ENCODE data around the gene ZNF143.

ZNF143 gene

GRCh38 chr11:9550191-9550628 lies 89.4 kb downstream of the ZNF143 start:
- FAIRE-seq, result no peak

DNA sequence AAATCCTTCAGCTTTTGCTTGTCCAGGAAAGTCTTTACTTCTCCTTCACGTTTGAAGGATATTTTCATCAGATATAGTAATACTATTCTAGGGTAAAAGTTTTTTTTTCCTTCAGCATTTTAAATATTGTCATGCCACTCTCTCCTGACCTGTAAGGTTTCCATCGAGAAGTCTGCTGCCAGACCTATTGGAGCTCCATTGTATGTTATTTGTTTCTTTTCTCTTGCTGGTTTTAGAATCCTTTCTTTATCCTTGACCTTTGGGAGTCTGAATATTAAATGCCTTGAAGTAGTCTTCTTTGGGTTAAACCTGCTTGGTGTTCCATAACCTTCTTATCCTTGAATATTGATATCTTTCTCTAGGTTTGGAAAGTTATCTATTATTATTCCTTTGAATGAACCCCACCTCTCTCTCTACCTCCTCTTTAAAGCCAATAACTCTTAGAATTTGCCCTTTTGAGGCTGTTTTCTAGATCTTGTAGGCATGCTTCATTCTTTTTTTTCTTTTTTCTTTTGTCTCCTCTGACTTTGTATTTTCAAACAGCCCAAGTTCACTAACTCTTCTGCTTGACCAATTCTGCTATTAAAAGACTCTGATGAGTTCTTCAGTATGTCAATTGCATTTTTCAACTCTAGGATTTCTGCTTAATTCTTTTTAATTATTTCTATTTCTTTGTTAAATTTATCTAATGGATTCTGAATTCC lies 100.6 kb downstream of the ZNF143 start:
- FAIRE-seq, result no peak

- FAIRE-seq, result no peak
Measured at GRCh38 chr11:9562716-9563115, 101.9 kb downstream of the ZNF143 start.

GRCh38 chr11:9563196-9563730 lies 102.5 kb downstream of the ZNF143 start:
- no peak for FAIRE-seq

GRCh38 chr11:9565822-9566560 lies 105.2 kb downstream of the ZNF143 start:
- no peak for FAIRE-seq

- FAIRE-seq, result no peak
Measured at GRCh38 chr11:9566561-9567063, 105.8 kb downstream of the ZNF143 start.

- no peak for FAIRE-seq
Measured at GRCh38 chr11:9567401-9567800, 106.6 kb downstream of the ZNF143 start.

GRCh38 chr11:9568161-9568853 lies 107.5 kb downstream of the ZNF143 start:
- no peak for FAIRE-seq

DNA sequence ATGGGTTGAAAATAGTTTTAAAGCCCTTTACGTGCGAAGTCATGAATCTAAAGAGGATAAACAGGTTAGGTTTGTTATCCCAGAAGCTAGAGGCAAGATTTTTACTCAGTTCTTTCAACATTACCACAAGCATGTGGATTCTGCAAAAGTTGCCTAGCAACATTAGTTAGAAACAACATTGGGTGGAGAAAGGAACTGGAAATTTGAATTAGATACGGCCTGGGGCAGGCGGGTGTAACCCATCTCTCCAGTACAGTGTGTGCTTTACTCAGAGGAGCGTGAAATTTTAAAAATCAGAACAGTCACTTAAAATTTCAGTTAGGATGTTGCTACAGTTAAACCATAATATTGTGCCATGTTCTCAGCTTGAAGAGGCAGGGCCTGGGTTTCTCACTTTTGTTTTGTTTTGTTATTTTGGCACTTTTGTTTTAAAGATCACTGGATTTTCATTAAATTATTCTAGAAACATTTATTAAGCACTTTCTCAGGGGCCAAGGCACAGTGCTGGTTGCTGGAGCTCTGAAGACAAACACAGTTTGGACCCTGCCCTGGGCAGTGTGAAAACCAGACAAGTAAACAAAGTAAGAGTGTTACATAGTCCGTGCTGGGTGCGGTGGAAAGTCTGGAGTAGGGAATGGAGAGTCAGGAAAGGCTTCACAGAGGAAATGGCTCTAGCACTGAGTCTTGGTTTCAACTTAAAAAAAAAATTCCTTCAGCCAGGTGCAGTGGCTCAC lies 108.2 kb downstream of the ZNF143 start:
- FAIRE-seq, result no peak

DNA sequence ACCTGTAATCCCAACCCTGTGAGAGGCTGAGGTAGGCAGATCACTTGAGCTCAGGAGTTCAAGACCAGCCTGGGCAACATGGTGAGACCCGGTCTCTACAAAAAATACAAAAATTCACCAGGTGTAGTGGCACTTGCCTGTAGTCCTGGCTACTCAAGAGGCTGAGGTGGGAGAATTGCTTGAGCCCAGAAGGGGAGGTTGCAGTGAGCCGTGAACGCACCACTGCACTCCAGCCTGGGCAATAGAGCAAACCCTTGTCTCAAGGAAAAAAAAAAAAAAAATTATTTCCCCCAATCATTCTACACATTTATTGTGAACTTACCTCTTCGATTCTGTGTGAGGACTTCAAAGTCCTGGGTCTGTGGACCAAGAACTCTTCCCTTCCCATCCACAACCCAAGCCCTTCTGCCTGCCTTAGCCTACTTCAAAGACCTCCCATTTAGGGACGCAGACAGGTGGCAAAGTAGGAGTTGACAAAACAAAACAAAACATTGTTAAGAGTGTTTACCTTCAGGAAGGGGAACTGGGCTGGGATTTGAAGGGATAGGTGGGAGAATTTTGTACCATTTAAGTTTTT lies 108.9 kb downstream of the ZNF143 start:
- FAIRE-seq, result no peak

DNA sequence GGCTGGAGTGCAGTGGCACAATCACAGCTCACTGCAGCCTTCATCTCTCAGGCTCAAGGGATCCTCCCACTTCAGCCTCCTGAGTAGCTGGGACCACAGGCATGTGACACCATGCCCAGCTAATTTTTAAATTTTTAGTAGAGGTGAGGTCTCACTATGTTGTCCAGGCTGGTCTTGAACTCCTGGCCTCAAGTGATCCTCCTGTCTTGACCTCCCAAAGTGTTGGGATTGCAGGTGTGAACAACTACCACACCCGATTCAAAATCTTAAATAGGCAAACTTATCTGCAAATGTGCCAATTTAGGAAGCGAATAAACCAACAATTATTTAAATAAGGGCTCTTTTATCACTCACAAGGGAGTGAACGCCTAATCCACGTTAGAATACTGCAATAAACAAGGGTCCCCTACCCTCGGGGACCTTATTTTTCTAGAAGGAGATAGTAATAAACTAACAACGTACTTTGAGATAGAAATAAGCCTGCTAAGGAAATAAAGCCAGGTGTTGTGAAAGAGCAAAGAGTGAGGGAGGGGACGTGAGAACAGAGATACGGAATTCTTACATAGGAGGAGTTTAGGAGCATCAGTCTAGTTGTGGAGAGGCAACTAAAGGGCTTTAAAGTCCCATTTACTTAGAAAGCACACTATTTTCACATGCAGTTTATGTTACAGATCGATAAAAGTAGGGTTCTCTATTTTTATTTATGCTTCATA lies 109.7 kb downstream of the ZNF143 start:
- no peak for FAIRE-seq

DNA sequence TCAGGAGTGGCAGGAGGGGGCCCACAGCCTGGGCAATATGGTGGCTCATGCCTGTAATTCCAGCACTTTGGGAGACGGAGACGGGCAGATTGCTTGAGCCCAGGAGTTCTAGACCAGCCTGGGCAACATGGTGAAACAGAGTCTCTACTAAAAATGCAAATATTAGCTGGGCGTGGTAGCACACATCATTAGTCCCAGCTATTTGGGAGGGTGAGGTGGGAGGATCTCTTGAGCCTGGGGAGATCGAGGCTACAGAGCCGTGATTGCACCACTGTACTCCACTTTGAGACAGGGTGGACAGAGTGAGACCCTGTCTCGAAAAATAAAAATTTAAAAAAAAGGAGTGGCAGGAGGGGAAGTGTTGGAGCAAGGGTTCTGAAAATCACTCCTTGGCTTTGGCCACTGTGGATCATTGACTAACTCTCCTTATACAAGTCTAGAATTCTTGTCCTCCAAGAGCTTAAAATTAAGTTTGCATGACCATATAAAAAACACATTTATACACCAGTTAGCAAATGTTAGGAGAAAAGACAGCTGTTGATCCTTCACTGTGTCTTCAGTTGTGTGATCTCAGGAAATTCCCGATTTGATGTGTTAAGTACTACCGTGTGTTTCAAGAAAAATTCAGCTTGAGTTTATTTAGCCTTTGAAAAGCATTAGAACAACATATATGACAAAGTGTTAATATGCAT lies 110.4 kb downstream of the ZNF143 start:
- FAIRE-seq, result no peak

DNA sequence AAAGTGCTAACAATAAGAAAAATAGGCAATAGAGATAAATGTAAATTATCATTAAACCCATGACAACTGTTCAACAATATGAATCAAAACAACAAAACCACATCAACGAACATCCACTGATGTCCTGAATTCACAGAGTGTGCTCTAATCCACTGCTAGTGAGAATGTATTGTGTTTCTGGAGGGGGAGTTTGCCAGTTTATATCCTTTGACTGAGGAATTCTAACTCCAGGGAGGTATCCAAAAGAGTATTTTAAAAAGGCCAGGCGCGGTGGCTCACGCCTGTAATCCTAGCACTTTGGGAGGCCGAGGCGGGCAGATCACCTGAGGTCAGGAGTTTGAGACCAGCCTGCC lies 110.9 kb downstream of the ZNF143 start:
- no peak for FAIRE-seq

- FAIRE-seq, result no peak
Measured at GRCh38 chr11:9573052-9573774, 112.4 kb downstream of the ZNF143 start, which contains the start of gene WEE1. WEE1 (plus strand) TSS chr11:9573670; CDS start chr11:9573934, 264 bp downstream.

DNA sequence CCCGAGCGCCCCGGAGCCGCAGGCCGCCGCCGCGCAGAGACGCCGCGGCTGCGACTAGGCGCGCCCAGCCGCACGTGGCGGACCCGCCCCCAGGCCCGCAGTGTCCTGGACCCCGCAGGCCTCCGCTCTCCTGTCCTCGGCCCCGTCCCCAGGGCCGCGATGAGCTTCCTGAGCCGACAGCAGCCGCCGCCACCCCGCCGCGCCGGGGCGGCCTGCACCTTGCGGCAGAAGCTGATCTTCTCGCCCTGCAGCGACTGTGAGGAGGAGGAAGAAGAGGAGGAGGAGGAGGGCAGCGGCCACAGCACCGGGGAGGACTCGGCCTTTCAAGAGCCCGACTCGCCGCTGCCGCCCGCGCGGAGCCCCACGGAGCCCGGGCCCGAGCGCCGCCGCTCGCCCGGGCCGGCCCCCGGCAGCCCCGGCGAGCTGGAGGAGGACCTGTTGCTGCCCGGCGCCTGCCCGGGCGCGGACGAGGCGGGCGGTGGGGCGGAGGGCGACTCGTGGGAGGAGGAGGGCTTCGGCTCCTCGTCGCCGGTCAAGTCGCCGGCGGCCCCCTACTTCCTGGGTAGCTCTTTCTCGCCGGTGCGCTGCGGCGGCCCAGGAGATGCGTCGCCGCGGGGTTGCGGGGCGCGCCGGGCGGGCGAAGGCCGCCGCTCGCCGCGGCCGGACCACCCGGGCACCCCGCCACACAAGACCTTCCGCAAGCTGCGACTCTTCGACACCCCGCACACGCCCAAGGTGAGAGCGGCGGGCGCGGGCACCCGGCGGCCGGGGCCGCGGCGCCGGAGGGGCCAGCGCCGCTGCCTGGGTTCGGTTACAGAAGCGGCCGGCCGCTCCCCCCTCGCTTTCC lies 113.2 kb downstream of the ZNF143 start:
- FAIRE-seq, result no peak

DNA sequence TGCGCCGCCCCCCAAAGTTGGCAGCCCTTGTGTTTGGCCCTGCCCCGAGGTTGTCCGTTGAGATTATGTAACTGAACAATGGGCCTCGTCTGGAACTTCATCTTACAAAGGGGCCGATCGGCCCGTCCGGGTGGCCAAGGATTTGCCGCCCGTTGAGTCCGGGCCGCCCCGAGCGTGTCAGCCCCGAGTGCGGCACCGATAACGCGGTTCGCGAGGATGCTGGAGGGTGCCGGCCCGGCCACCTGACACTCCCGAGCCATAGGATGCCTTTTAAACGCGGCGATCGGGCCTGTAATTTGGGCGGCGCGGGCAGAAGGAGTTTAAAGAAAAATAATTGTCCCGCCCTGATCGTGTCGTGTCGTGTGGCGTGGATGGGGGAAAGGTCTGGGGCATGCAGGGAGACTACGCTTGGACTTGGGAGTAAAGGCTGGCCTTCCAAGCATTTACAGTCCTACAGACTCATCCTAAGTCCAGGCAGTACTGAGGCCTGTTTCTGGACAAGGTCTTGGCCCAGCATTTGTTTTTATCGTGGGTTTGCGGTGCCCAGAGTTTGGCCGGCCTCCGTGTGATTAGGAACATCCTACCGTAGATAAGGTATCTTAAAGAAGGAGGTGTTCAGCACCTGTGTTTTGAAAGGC lies 113.9 kb downstream of the ZNF143 start:
- FAIRE-seq, result no peak

- FAIRE-seq, result no peak
Measured at GRCh38 chr11:9575260-9576240, 114.7 kb downstream of the ZNF143 start.

Data from colon (tissue), 2 donors.